H9 (cell line): ENCODE results near the gene NEMP2. TPM values are rescaled to one million over a fixed set of nuclear protein-coding genes. Genes with fewer than 3 reads are reported as not detected.

Experiments
- DNase-seq: peaks from one replicate; pipeline ENCODE4 v3.0.0-alpha.2; 2017
- H2AFZ ChIP-seq: one replicate; pipeline ENCODE4 v1.6.1; 2013; ENCODE audit warnings: mild to moderate bottlenecking, low read length, control low read depth, moderate library complexity
- H2AK5ac ChIP-seq: 2 replicates; pipeline ENCODE4 v1.6.1; 2013; ENCODE audit warnings: low read length, control low read depth, mixed read lengths; ENCODE audit not compliant: insufficient read length
- H2BK120ac ChIP-seq: one replicate; pipeline ENCODE4 v1.6.1; 2013; ENCODE audit warnings: low read depth, mild to moderate bottlenecking, low read length, control low read depth, inconsistent platforms; ENCODE audit not compliant: poor library complexity, severe bottlenecking
- H2BK12ac ChIP-seq: 2 replicates; pipeline ENCODE4 v1.6.1; 2013; ENCODE audit warnings: low read length, control low read depth, mixed read lengths, low read depth; ENCODE audit not compliant: insufficient read length
- H2BK15ac ChIP-seq: 2 replicates; pipeline ENCODE4 v1.6.1; 2013; ENCODE audit warnings: low read depth, low read length, control low read depth
- H2BK20ac ChIP-seq: one replicate; pipeline ENCODE4 v1.6.1; 2013; ENCODE audit warnings: low read depth, mild to moderate bottlenecking, low read length, control low read depth, inconsistent platforms; ENCODE audit not compliant: poor library complexity, severe bottlenecking
- H2BK5ac ChIP-seq: 2 replicates; pipeline ENCODE4 v1.6.1; 2013; ENCODE audit warnings: low read length, control low read depth, mixed read lengths; ENCODE audit not compliant: insufficient read length
- H3K14ac ChIP-seq: 2 replicates; pipeline ENCODE4 v1.6.1; 2013; ENCODE audit warnings: low read length, control low read depth; ENCODE audit not compliant: insufficient read depth
- H3K18ac ChIP-seq: 2 replicates; pipeline ENCODE4 v1.6.1; 2013; ENCODE audit warnings: low read depth, mild to moderate bottlenecking, mixed read lengths, low read length, control low read depth; ENCODE audit not compliant: insufficient read length
- H3K23ac ChIP-seq: 2 replicates; pipeline ENCODE4 v1.6.1; 2013; ENCODE audit warnings: low read length, control low read depth, mixed read lengths, low read depth; ENCODE audit not compliant: insufficient read length
- H3K23me2 ChIP-seq: 2 replicates; pipeline ENCODE4 v1.6.1; 2013; ENCODE audit warnings: low read depth, mild to moderate bottlenecking, mixed read lengths, low read length, control low read depth; ENCODE audit not compliant: insufficient read length, poor library complexity, severe bottlenecking
- H3K27ac ChIP-seq: 2 replicates; pipeline ENCODE4 v1.5.1; 2013; ENCODE audit warnings: low read length, control low read depth, mixed read lengths, low read depth; ENCODE audit not compliant: insufficient read length
- H3K27me3 ChIP-seq: 2 replicates; pipeline ENCODE4 v1.6.1; 2013; ENCODE audit warnings: low read length, control low read depth, inconsistent platforms; ENCODE audit not compliant: insufficient read depth
- H3K4ac ChIP-seq: 2 replicates; pipeline ENCODE4 v1.6.1; 2013; ENCODE audit warnings: low read depth, mild to moderate bottlenecking, control low read depth, inconsistent platforms, low read length, moderate library complexity
- H3K4me1 ChIP-seq: 2 replicates; pipeline ENCODE4 v1.6.1; 2013; ENCODE audit warnings: low read length, control low read depth, inconsistent platforms; ENCODE audit not compliant: insufficient read depth
- H3K4me2 ChIP-seq: 2 replicates; pipeline ENCODE4 v1.6.1; 2013; ENCODE audit warnings: low read length, control low read depth, mixed read lengths; ENCODE audit not compliant: insufficient read length, insufficient read depth
- H3K56ac ChIP-seq: 2 replicates; pipeline ENCODE4 v1.6.1; 2013; ENCODE audit warnings: low read depth, mild to moderate bottlenecking, mixed read lengths, low read length, control low read depth; ENCODE audit not compliant: insufficient read length
- H3K79me1 ChIP-seq: 2 replicates; pipeline ENCODE4 v1.6.1; 2013; ENCODE audit warnings: low read depth, mild to moderate bottlenecking, moderate library complexity, low read length, control low read depth, inconsistent platforms; ENCODE audit not compliant: insufficient read depth, poor library complexity, severe bottlenecking
- H3K79me2 ChIP-seq: 2 replicates; pipeline ENCODE4 v1.6.1; 2013; ENCODE audit warnings: low read length, control low read depth, inconsistent platforms; ENCODE audit not compliant: insufficient read depth
- H3K9ac ChIP-seq: 2 replicates; pipeline ENCODE4 v1.6.1; 2013; ENCODE audit warnings: low read length, control low read depth, mixed read lengths; ENCODE audit not compliant: insufficient read length; ENCODE audit errors: extremely low read depth
- H3K9me3 ChIP-seq: one replicate; pipeline ENCODE4 v1.6.1; 2013; ENCODE audit warnings: low read depth, low read length, inconsistent platforms; ENCODE audit not compliant: control insufficient read depth
- H3T11ph ChIP-seq: one replicate; pipeline ENCODE4 v1.6.1; 2013; ENCODE audit warnings: mild to moderate bottlenecking, low read length, control low read depth, inconsistent platforms
- H4K20me1 ChIP-seq: one replicate; pipeline ENCODE4 v1.6.1; 2013; ENCODE audit not compliant: control insufficient read depth, insufficient read length, insufficient read depth
- H4K5ac ChIP-seq: 2 replicates; pipeline ENCODE4 v1.6.1; 2013; ENCODE audit warnings: low read depth, mild to moderate bottlenecking, mixed read lengths, low read length, control low read depth; ENCODE audit not compliant: insufficient read length
- H4K8ac ChIP-seq: replicated peaks from 2 replicates; pipeline ENCODE4 v1.6.1; 2013; ENCODE audit warnings: low read length, control low read depth, mixed read lengths, low read depth; ENCODE audit not compliant: insufficient read length
- H4K91ac ChIP-seq: 2 replicates; pipeline ENCODE4 v1.6.1; 2013; ENCODE audit warnings: low read depth, mild to moderate bottlenecking, moderate library complexity, mixed read lengths, low read length, control low read depth; ENCODE audit not compliant: insufficient read length
- H3K27ac Mint-ChIP-seq, 3 experiments: 2 replicates in 2 of 3; 3 replicates in 1 of 3; pipeline ENCODE4 v1.8.0; 2020 to 2021; ENCODE audit warnings: mixed read lengths in 3 of 3, mild to moderate bottlenecking in 1 of 3, moderate library complexity in 1 of 3
- H3K27me3 Mint-ChIP-seq: 2 replicates; pipeline ENCODE4 v1.8.0; 2021; ENCODE audit warnings: low read depth, mild to moderate bottlenecking, moderate library complexity, mixed read lengths
- H3K36me3 Mint-ChIP-seq, 3 experiments: 2 replicates in 2 of 3; 3 replicates in 1 of 3; pipeline ENCODE4 v1.8.0; 2020 to 2021; ENCODE audit warnings: low read depth in 3 of 3, mixed read lengths in 3 of 3; ENCODE audit not compliant: insufficient read depth in 1 of 3
- H3K4me1 Mint-ChIP-seq, 2 experiments: 2 replicates each; pipeline ENCODE4 v1.8.0; 2020; ENCODE audit warnings: mixed read lengths in 2 of 2
- H3K4me3 Mint-ChIP-seq, 2 experiments: 2 replicates in 1 of 2; 3 replicates in 1 of 2; pipeline ENCODE4 v1.8.0; 2020 to 2021; ENCODE audit warnings: mild to moderate bottlenecking in 2 of 2, mixed read lengths in 2 of 2, moderate library complexity in 1 of 2
- H3K9me3 Mint-ChIP-seq, 2 experiments: 2 replicates in 1 of 2; 3 replicates in 1 of 2; pipeline ENCODE4 v1.8.0; 2020; ENCODE audit warnings: mild to moderate bottlenecking in 2 of 2, mixed read lengths in 2 of 2, moderate library complexity in 1 of 2
- WGBS: extraction: QIAGEN DNeasy Blood & Tissue Kit; methylation state at CpG from one replicate; pipeline ENCODE4 v1.1.7; 2013; ENCODE audit warnings: missing lambda C conversion rate, low lambda C conversion rate, mixed read lengths; ENCODE audit not compliant: insufficient read length; ENCODE audit errors: extremely low coverage; 5-methylcytosine and 5-hydroxymethylcytosine counted together
- total RNA-seq: library from RNA; stranded (reverse); gene quantifications from 2 replicates; pipeline ENCODE4 v1.2.1, GENCODE V29; 2021
- TF ChIP-seq, protein P1 (sequence below): fragments of 200-600 bp; sonication (generic); conservative IDR thresholded peaks from 3 replicates; pipeline ENCODE4 v1.8.0; 2021; ENCODE audit warnings: antibody characterized with exemption, mild to moderate bottlenecking

The NEMP2 gene
- total RNA-seq, 1 experiment from 2014 or later: 5.3 TPM

DNA sequence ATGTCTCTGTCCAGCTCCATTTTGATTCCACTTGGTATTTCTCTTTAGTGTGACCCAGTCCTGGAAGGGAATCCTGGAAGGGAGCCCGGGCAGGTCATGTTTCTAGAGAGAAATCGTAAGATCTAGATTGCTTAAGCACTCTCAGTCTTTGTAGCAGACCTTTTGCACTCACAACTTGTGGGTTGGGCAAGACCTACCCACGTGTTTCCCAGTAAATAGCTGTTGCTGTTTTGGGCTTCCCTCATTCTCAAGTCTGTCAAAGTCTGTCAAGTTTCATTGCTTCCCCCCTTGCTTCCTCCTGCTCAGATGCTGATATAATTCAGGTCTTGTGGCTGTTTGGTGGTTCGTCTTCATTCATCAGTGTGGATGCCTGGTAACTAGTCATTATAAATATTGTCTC lies 17.4 kb upstream of the NEMP2 start:
- Mint-ChIP-seq H3K4me1 (peaks cover 9 to 10% of the 10 kb centered on the region in 2 experiments; a peak in 3 of 4 replicates), H3K36me3 (peaks cover 3 to 7% (median 3%) of the 10 kb centered on the region in 3 experiments; a peak in 3 of 7 replicates), H3K4me3 (no peak overlapping the region), H3K9me3 (peaks cover 3 to 4% of the 10 kb centered on the region in 2 experiments; a peak in 4 of 5 replicates), H3K27ac (no peak overlapping the region; a peak in 1 of 7 replicates), H3K27me3 (no peaks in the 10 kb centered on the region)
- no peak overlapping the region for H3K9ac ChIP-seq
- H2AFZ ChIP-seq: no peak overlapping the region
- no peaks in the 10 kb centered on the region for H3K23me2 ChIP-seq
- H4K8ac ChIP-seq: no peak overlapping the region
- H2BK12ac ChIP-seq: no peak overlapping the region
- no peak overlapping the region for H2AK5ac ChIP-seq
- no peak overlapping the region for H2BK120ac ChIP-seq
- H2BK5ac ChIP-seq: no peak overlapping the region
- H3K4me2 ChIP-seq: no peak overlapping the region
- no peaks in the 10 kb centered on the region for H3K79me2 ChIP-seq
- no peak overlapping the region for H4K5ac ChIP-seq
- H3K18ac ChIP-seq: no peak overlapping the region
- no peak overlapping the region for H2BK20ac ChIP-seq
- TF ChIP-seq, protein P1, sequence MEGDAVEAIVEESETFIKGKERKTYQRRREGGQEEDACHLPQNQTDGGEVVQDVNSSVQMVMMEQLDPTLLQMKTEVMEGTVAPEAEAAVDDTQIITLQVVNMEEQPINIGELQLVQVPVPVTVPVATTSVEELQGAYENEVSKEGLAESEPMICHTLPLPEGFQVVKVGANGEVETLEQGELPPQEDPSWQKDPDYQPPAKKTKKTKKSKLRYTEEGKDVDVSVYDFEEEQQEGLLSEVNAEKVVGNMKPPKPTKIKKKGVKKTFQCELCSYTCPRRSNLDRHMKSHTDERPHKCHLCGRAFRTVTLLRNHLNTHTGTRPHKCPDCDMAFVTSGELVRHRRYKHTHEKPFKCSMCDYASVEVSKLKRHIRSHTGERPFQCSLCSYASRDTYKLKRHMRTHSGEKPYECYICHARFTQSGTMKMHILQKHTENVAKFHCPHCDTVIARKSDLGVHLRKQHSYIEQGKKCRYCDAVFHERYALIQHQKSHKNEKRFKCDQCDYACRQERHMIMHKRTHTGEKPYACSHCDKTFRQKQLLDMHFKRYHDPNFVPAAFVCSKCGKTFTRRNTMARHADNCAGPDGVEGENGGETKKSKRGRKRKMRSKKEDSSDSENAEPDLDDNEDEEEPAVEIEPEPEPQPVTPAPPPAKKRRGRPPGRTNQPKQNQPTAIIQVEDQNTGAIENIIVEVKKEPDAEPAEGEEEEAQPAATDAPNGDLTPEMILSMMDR: no peak
- no peaks in the 10 kb centered on the region for H3K79me1 ChIP-seq
- H3K9me3 ChIP-seq: no peaks in the 10 kb centered on the region
- no peak overlapping the region for H3K56ac ChIP-seq
- no peaks in the 10 kb centered on the region for H3K27me3 ChIP-seq
- WGBS: no CpG with 5 or more reads among the region's 4 CpGs
- no peaks in the 10 kb centered on the region for H4K20me1 ChIP-seq
- no peak overlapping the region for H3K23ac ChIP-seq
- H4K91ac ChIP-seq: no peak overlapping the region
- H3K4me1 ChIP-seq: no peaks in the 10 kb centered on the region; the same call in 1 of the 2 replicates
- no peak overlapping the region for H3K14ac ChIP-seq
- no peak for DNase-seq
- no peak overlapping the region for H3K4ac ChIP-seq
- no peak overlapping the region for H2BK15ac ChIP-seq
- no peak overlapping the region for H3T11ph ChIP-seq
- no peak overlapping the region for H3K27ac ChIP-seq
